Stimulated activated CD4-positive, alpha-beta T cell treated with anti-CD3 and anti-CD28 coated beads, Interleukin-12 subunit alpha, Interleukin-12 subunit beta, amount 100 ng/mL, for 48 hours (primary cell): ENCODE data around the gene DYNLRB2.
A peak's percentile ranks its signal among the peaks of the same experiment; 100 is the strongest.

Experiments used
- DNase-seq, 3 donors: peaks; one replicate each; pipeline ENCODE4 v3.0.0-alpha.2; 2020; ENCODE audit warnings: low read depth in 2 of 3, low spot score in 1 of 3

DYNLRB2 gene

DNA sequence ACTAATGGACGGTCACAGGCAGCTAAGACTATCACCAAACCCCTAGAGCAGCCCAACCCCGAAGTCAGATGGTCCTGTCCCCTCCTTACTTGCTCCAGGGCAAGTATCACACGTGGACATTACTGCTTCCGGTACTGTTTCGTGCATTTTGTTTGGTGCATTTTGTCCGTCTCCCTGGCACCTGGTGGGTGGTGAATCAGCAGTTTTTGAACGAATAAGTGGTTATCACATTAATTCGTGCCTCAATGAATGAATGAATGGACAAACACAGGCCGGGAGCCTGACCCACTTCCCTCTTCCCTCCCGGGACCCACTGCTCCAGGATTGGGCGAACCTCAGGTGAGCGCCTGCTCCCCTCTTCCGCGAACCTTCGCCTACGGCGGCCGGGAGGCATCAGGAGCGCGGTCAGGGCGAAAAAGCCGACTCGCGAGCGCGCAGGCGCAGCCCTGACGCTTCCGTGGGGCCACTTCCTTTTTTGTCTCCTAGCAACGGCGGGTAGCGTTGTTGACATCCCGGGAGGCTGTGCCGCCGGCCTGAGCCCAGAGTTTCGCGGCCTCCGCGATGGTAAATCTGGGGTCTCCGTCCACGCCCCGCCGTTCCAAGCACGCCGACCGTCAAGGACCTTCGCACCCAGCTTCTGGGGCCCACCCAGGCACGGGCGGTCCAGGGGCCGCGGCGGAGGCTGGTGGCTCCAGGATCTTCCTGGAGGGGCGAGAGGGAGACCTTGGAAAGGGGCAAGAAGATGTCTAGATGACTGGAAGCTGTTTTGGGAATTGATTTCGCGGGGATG lies at the start of gene DYNLRB2:
TSS of gene DYNLRB2 (plus strand) at position 478 of the 790 bp plus-strand sequence. CDS start at position 562, 84 bp downstream.
- DNase-seq: peak; percentile 84 to 89 (median 89)

DNA sequence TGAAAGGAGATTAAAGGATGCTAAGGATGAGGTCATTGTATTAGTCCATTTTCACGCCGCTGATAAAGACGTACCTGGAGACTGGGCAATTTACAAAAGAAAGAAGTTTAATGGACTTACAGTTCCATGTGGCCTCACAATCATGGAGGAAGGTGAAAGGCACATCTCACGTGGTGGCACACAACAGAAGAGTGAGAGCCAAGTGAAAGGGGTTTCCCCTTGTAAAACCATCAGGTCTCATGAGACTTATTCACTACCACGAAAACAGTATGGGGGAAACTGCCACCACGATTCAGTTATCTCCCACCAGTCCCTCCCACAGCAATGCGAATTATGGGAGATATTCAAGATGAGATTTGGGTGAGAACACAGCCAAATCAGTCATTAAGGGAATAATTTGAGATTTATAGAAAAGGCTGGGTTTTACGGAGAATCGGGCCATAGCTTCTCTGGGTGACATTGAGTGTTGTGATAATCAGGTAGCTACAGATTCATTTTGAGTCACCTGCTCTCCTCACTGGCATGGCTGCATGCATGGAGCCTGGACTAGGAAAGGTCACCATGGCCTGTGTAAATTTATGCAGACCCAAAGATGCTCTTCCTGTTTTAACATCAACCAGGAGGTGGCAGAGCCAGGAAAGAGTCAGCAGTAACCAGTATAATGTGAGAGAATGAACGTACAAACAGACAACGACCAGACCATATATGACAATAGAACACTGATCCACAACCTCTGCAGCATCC lies 40.5 kb upstream of the DYNLRB2 start:
- DNase-seq: no peak

DNA sequence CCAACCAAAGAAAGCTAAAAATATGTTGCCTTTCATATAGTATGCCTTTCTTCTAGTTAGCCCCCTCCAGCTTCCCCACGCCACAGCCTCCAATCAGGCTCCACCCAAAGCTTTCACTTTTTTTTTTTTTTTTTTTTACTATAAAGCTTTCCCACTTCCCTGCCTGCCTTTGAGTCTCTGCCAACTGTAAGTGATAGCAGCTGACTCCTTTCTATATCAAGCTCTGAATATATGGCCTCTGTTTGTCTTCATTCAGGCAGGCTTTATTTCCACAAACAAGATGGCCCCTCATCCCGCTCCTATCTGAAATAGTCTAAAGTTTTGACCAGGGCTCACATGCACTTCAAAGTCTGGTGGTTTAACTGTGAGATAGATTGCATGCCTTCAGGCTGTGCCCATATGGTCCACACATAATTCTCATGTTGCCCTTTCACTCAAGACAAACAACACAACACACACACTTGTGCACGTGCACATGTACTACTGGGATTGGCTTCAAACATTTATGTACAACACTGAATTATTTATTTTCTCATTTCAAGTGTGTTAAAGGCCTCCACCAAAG lies 39.8 kb upstream of the DYNLRB2 start:
- no peak for DNase-seq

DNA sequence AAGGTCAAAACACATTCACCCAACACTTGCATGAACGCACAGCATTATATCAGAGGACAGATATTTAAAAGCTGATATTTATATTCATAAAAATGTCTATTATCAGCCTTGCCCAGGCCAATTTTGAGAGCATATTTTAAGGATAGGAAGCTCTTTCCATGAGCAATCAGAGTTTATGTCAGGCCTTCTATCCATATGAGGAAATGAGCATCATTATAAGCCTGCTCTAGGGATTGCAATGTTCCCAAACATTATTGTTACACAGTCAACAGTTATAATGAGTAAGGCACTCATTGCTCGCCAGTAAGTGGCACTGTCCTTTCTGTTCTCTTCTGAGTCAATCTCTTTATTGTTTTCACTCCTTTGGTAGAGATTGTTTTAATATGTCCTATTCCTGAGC lies 37.7 kb upstream of the DYNLRB2 start:
- DNase-seq: no peak

DNA sequence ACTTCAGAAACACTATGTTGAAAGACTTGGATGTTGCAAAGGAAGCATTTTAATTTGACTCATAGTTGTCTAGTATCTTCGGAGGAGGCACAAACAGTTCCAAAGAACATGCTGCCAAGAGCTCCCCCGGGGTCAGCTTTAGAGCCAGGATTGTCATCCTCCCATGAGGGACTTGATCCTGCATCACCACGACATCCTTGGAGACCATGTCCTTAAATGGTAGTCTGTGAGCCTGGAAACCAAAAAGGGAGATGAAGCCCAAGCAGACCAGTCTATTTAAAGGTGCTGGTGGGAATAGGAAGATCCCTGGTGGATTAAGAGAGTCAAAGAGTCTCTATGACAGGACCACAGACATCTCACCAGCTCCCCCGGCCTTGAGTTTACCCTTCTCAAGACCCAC lies 33.3 kb upstream of the DYNLRB2 start:
- DNase-seq: no peak

DNA sequence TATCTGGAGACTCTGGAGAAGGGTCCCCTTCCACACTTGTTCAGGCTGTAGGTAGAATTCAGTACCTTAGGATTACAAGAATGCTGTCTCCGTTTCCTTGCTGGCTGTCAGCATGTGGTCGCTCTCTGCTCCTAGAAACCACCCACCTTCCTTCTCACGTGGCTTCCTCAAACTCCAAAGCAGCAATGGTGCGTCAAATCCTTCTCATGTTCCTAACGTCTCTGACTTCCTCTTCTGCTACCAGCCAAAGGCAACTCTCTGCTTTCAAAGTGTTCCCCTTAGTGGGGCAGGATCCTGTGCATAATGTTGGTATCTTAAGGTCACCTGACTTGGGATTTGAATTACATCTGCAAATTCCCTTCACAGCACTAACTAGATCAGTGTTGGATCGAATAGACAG lies 30.9 kb upstream of the DYNLRB2 start:
- no peak for DNase-seq

DNA sequence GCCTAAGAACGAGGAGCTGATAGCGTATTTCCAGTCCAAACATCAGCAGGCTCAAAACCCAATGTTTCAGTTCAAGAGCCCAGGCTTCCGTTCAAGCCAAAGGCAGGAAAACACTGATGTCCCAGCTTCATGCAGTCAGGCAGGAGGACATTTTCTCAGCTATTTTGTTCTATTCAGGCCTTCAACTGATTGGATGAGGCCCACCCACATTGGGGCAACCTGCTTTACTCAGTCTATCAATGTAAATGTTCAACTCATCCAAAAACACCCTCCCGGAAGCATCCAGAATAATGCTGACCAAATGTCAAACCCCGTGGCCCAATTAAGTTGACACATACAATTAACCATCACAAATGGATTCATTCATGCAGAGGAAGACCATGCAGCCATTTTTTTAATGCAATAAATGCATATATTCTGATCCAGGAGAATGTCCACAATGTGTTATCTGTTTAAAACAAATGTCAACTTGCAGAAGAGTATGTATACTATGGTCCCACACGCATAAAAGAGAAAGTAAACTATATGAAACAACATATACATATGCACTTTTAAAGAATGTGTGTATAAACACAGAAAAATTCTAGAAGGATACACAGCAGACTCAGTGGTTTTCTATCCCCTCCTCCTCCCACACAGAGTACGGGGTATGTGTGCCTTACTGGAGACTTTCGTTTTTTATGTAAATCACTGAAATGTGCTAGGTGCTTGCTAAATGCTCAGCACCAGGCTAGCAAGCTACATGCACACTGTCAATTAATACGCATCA lies 28.8 kb upstream of the DYNLRB2 start:
- DNase-seq: no peak

DNA sequence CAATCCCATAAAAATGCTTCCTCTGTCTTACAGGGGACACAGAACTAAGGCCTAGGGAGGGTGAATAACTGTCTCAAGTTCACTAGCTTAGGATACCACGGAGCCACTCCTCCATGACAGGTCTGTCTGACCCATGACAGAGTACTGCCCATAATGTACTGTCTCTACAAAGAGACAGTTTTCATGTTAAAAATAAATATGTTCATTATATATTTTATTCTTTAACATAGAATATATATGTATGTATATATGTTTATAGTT lies 28.3 kb upstream of the DYNLRB2 start:
- no peak for DNase-seq

DNA sequence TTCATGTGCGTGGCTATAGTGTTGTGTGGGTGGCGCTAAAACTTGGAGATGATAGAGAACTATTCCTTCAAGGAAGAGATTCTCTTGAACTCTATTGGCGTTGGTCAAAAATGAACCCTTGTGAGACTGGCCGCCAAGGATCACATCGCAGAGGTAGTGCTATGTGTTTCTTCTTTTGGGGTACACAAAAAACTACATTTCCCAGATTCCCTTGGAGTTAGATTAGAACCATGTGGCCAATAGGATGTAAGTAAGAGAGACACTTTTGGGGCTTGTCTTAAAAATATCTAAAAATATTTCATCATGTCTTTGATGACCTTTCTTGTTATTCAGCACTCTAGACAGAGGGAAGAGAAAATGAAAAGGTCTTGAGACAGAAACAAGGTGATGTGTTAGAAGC lies 25.4 kb upstream of the DYNLRB2 start:
- no peak for DNase-seq

DNA sequence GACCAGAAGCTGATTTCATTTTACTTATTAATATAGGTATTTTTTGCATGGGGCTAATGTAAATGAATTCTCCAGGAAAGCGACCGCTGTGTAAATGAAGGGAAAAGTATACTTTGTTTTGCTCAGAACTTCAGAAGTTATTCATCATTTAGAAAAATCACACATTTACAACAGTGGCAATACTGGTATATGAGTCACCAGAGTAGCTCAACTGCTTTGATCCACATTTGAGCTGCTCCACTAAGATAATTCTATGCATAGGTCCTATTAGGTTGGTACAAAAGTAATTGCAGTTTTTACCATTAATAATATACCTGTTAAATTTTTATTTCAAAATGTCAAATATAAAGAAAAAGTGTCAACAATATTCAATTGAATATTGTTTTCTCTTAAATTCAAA lies 22.9 kb upstream of the DYNLRB2 start:
- DNase-seq: no peak

DNA sequence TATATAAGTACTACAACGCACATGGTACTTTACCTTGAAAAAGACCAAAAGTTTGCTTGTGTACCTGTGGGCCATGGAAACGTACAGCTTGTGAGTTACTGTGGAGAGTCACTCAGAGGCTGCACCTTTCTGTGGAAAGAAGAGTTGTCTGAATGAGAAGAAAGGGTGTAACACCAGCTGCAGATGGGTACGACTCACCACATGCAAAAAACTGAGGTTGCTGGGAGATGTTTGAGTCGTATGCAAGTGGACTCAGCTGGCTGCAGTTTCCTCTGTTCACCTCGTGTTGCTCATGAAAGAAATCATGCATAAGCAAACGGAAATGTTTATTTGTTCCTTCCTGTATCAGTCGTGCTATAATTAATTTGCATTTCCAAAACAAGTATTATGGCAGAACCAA lies 22.4 kb upstream of the DYNLRB2 start:
- peak in 1 of 3 donors; percentile 19 for DNase-seq

DNA sequence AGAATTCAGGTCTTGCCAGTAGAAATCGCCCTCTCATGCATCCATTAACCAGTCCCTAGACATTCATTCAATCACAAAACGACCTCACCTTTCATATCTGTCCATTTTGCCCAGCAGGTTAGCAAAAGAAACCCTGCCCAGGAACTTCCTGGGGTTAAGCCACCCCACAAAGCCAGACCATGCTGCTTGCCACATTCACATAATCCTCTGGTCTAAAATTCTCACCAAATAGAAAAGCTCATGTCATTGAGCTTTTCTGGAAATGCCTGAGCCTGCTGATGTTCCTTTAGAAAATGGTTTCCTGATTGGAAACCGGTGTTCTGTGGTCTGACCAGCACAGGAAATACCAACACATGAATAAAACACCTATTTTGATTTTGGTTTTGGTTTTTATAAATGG lies 21.6 kb upstream of the DYNLRB2 start:
- no peak for DNase-seq

DNA sequence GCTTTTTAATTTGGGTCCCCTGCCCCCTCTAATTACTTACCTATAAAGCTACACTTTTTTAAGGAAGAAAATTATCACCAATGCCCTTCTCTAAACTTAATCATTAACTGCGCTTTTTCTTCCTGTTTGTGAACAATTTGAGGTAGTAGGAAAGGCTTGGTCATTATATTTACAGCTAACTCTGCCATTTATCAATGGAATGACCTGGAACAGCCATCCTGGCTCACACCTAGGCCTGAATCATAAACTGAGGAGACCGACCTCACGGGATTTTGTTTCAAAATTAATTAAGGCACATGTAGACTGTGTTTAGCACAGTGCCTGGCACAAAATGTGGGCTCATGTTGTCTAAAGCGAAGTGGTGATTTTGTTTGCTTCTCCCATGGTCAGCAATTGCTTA lies 15.4 kb upstream of the DYNLRB2 start:
- no peak for DNase-seq

DNA sequence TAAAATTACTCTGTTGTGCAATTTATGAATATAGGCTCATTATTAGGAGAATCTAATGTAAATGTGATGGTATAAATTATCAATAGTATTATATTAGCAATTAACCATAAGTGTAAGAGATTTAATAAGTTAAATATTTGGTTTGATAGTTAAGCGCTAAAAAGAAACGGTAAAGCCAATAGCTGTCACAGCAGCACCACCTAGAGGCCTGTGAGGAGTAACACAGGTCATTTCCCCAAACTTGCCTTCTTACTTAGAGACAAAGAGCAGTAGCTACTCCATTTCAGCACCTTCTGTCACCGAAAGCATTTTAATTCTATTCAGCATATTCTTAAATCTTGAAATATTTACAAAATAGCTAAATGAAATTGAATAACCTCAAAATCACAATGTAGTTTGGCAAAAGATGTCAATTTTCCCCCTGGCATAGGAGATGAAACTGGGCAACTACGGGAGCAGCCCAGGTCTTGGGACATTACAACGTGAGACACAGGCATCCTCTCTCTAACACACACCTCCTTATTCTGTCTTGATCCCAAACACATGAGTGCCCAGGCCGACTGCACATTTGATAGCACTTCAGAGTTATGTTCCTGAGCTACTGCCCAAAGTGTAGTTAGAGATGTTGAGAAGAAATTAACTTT lies 14.3 kb upstream of the DYNLRB2 start:
- DNase-seq: peak; percentile 20 to 60 (median 22)

DNA sequence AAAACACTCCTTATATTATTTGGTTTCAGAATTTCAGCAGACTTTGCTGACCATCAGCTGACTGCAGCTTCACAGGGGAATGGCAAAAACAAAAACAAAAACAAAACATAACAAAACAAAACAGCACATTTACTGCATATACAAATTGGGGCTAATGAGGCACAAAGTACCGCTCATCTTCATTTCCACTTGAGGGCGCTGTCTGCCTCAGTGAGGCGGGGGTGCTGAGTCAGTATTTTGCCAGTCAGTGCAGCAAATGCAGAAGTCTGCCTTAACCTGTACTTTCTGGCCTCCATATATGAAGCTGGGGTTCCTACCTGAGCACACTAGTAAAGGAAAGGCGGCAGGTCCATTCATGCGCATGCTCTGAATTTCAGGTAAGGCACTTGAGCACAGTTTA lies 13.5 kb upstream of the DYNLRB2 start:
- peak; percentile 47 to 65 (median 51) for DNase-seq

DNA sequence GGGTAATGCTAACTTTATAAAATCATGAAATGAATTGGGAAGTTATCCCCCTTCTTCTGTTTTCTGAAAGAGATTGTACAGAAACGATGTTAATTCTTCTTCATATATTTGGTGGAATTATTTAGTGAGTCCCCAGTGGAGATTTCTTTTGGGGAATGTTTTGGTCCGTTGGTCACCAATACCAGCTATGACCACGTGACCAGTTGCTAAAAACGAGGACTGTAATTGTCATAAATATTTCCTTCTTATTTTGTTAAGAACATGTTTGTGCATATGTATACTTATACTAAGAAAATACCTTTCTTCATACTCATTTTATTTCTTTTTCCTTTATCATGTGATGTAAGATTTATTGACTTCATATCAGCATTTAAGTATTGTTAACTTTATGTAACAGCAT lies 10.3 kb upstream of the DYNLRB2 start:
- DNase-seq: no peak

DNA sequence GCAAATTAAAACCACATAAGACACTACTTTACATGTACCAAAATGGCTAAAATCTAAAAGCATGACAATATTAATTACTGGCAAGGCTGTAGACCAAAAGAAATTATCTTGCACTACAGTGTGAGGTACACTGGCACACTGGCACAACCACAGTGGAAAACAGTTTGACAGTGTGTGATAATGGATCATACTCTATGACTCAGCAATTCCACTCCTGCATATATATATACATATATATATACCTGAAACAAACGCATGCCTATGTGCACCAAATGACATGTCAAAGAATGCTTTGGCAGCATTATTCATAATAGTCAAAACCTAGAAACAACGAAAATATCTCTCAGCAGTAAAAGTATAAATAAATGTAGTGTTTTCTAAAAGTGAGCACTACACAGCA lies 4.6 kb upstream of the DYNLRB2 start:
- DNase-seq: no peak

DNA sequence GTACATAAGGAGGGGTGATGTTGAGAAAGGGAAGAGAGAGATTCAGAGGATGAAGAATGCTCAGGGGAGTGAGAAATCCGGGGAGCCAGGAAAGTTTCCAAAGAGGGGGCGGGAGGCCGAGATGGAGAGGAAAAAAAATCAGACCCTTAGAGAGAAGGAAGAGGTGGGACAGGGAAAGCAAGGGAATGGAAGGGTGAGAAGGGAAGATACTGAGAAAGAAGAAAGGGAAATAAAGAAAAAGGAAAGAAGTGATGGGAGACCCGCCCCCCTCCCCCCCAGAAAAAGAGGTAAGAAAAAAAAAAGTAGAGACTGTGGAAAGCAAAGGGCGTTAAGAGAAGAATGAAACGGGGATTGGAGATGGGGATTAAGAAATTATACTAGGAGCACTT lies 507 bp downstream of the DYNLRB2 start:
- no peak for DNase-seq

DNA sequence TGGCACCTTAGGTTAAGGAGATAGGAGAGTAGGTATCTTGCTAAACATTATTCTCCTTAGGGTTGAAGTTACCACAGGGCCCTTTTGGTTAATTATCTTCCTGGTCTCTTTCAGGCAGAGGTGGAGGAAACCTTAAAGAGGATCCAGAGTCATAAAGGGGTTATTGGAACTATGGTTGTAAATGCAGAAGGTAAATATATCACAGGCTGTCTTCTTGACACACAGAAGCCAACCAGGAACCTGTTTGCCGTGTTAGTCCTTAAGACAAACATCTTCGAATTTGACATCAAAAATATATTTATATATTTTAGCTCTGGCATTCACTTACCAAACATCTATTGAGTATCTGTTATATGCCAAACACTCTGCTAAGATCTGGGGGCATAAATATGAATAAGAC lies 2.4 kb downstream of the DYNLRB2 start:
- no peak for DNase-seq

DNA sequence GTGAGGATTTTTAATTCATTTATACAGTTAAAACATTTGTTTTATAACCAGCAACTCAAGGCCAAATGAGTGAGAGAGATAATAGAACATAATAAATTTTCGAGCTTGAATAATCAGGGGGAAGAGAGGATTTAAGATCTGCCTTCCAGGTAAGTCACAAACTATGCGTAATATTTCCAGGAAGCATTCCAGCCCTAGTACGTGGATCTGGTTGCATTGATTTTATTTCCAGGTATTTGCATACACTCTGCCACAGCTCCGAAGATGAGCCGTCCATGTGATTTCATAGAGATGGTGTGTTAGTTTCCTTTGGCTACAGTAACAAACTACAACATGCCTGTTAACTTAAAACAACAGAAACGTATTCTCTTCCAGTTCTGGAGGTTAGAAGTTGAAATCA lies 3.5 kb downstream of the DYNLRB2 start:
- DNase-seq: no peak

DNA sequence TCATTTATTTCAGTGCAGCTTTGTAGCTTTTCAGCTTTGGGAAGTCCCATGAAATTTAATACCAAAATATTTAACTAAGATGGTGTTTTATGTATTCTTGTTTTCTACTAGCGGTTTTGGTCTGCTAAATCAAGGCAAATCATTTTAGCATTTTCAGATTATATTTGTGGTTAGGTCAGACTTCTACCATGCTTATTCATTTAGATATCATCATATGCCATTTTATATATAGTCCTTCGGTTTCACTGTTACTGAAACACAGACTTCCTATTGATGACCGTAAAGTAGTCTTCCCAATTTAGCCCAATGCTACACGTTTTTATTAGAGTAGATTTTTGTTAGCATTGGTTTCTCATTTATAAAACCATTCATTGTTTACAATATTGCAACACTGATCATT lies 5.5 kb downstream of the DYNLRB2 start:
- DNase-seq: no peak
